Subcutaneous adipose tissue (tissue), 4 donors: Measurements from ENCODE around the gene HCRTR2. TPM values are rescaled to one million over a fixed set of nuclear protein-coding genes. Genes with fewer than 3 reads are reported as not detected.

Source experiments
- CTCF ChIP-seq: fragments of 450-650 bp; IDR thresholded peaks from one replicate; pipeline ENCODE4 v1.5.1; 2016; ENCODE audit warnings: low read depth, mild to moderate bottlenecking, control low read depth, antibody characterized with exemption, moderate library complexity
- total RNA-seq, 4 donors: library from RNA; depleted of rRNA; stranded (reverse); fragments of >200 nt; gene quantifications; one replicate each; pipeline ENCODE4 v1.1.0, GENCODE V29; 2016

HCRTR2 gene
- total RNA-seq, 4 donors from 2014 or later: 0.38 TPM; not detected in 3

- no peak for TF ChIP-seq CTCF
These were observed 21.0 kb upstream of the HCRTR2 start for GRCh38 chr6:55153284-55153683.

- TF ChIP-seq CTCF: no peak
These were observed 6.5 kb upstream of the HCRTR2 start for GRCh38 chr6:55167860-55168259.

GRCh38 chr6:55175078-55176049, 1.0 kb downstream of the HCRTR2 start:
- TF ChIP-seq CTCF: no peak

- no peak for TF ChIP-seq CTCF
These were observed 2.6 kb downstream of the HCRTR2 start for GRCh38 chr6:55176958-55177357.

GRCh38 chr6:55180258-55180657, 5.9 kb downstream of the HCRTR2 start:
- no peak for TF ChIP-seq CTCF

GRCh38 chr6:55182016-55182650, 7.8 kb downstream of the HCRTR2 start:
- no peak for TF ChIP-seq CTCF
